ENCODE measurements around the gene IGFBP5. TPM values are rescaled to one million over a fixed set of nuclear protein-coding genes. Genes with fewer than 3 reads are reported as not detected.
A peak's percentile ranks its signal among the peaks of the same experiment; 100 is the strongest.

IGFBP5 gene
- total RNA-seq, 4 donors from 2014 or later: 480 to 2,812 (median 618) TPM

- Histone ChIP-seq H3K36me3 (no peaks in the 10 kb centered on the region), H3K9me3 (no peaks in the 10 kb centered on the region), H3K27me3 (no peaks in the 10 kb centered on the region), H3K4me3 (no peak overlapping the region), H3K4me1 (peaks cover 0 to 1% of the 10 kb centered on the region in 2 donors), H3K27ac (peak overlapping the region; percentile 62 to 65)
- TF ChIP-seq CTCF (IDR thresholded peaks at IDR 0.05) (no peak), POLR2A (IDR thresholded peaks at IDR 0.05) (no peak)
- intact Hi-C loops (cut with DNase I; ENCODE audit: low total_unique reads): no loop called here
- no peak for DNase-seq
These were observed 24.9 kb downstream of the IGFBP5 start for GRCh38 chr2:216670266-216671080.

- H3K4me3 ChIP-seq: no peak overlapping the region
- DNase-seq: peak; percentile 75 to 83
- intact Hi-C loops (cut with DNase I; ENCODE audit: low total_unique reads): no loop called here
- TF ChIP-seq CTCF (IDR thresholded peaks at IDR 0.05) (peak; percentile 96 to 99 (median 98)), POLR2A (IDR thresholded peaks at IDR 0.05) (no peak)
- H3K36me3 ChIP-seq: no peaks in the 10 kb centered on the region
- no peaks in the 10 kb centered on the region for H3K9me3 ChIP-seq
- H3K27me3 ChIP-seq: no peaks in the 10 kb centered on the region
- H3K27ac ChIP-seq: no peak overlapping the region
- peaks cover 0 to 9% of the 10 kb centered on the region in 2 donors for H3K4me1 ChIP-seq
These were observed 28.7 kb downstream of the IGFBP5 start for GRCh38 chr2:216666461-216667233.

- Histone ChIP-seq H3K36me3 (no peaks in the 10 kb centered on the region), H3K9me3 (no peaks in the 10 kb centered on the region), H3K4me3 (no peak overlapping the region), H3K4me1 (peaks cover 0 to 9% of the 10 kb centered on the region in 2 donors), H3K27me3 (no peaks in the 10 kb centered on the region), H3K27ac (peak overlapping the region; percentile 39 to 65)
- no peak for DNase-seq
- TF ChIP-seq CTCF (IDR thresholded peaks at IDR 0.05) (no peak), POLR2A (IDR thresholded peaks at IDR 0.05) (no peak)
- intact Hi-C loops (cut with DNase I; ENCODE audit: low total_unique reads): no loop called here
These were observed 29.6 kb downstream of the IGFBP5 start for GRCh38 chr2:216665717-216666116.

GRCh38 chr2:216665242-216665641, 30.1 kb downstream of the IGFBP5 start:
- TF ChIP-seq POLR2A (IDR thresholded peaks at IDR 0.05) (no peak), CTCF (IDR thresholded peaks at IDR 0.05) (no peak)
- peak in 1 of 2 donors; percentile 74 for DNase-seq

GRCh38 chr2:216664593-216665034, 30.7 kb downstream of the IGFBP5 start:
- DNase-seq: no peak

More at GRCh38 chr2:216665242-216665641, 30.1 kb downstream of the IGFBP5 start:
- H3K27me3 ChIP-seq: no peaks in the 10 kb centered on the region
- no peaks in the 10 kb centered on the region for H3K36me3 ChIP-seq
- intact Hi-C loops (cut with DNase I; ENCODE audit: low total_unique reads): no loop called here
- no peaks in the 10 kb centered on the region for H3K9me3 ChIP-seq
- peaks cover 0 to 9% of the 10 kb centered on the region in 2 donors for H3K4me1 ChIP-seq
- peak overlapping the region; percentile 39 to 65 for H3K27ac ChIP-seq
- H3K4me3 ChIP-seq: no peak overlapping the region

More at GRCh38 chr2:216664593-216665034, 30.7 kb downstream of the IGFBP5 start:
- H3K27ac ChIP-seq: peak overlapping the region; percentile 39 to 65
- H3K9me3 ChIP-seq: no peaks in the 10 kb centered on the region
- H3K27me3 ChIP-seq: no peaks in the 10 kb centered on the region
- TF ChIP-seq POLR2A (IDR thresholded peaks at IDR 0.05) (no peak), CTCF (IDR thresholded peaks at IDR 0.05) (no peak)
- intact Hi-C loops (cut with DNase I; ENCODE audit: low total_unique reads): no loop called here
- no peaks in the 10 kb centered on the region for H3K36me3 ChIP-seq
- peaks cover 0 to 9% of the 10 kb centered on the region in 2 donors for H3K4me1 ChIP-seq
- H3K4me3 ChIP-seq: no peak overlapping the region
